Neural cell (in vitro differentiated cells): Measurements from ENCODE around the gene SLC29A2. TPM values are rescaled to one million over a fixed set of nuclear protein-coding genes. Genes with fewer than 3 reads are reported as not detected.

Experiments used
- H2AFZ ChIP-seq: fragments of 200-600, 300-800 bp; sonication (generic), shearing (Covaris generic); 2 replicates; pipeline ENCODE4 v1.6.0; 2014; ENCODE audit warnings: low read depth, mild to moderate bottlenecking, antibody characterized with exemption, low read length, moderate library complexity
- H3F3A ChIP-seq: fragments of 200-600 bp; shearing (Covaris generic); 2 replicates; pipeline ENCODE4 v1.6.1; 2016; ENCODE audit warnings: mild to moderate bottlenecking, moderate library complexity, mixed read lengths, antibody characterized with exemption, low read length; ENCODE audit not compliant: insufficient read depth, poor library complexity, severe bottlenecking
- H3K27ac ChIP-seq: fragments of 200-600, 300-800 bp; sonication (generic), shearing (Covaris generic); 2 replicates; pipeline ENCODE4 v1.5.1; 2014; ENCODE audit warnings: mild to moderate bottlenecking, low read length, moderate library complexity
- H3K27me3 ChIP-seq: fragments of 300-800, 200-600 bp; sonication (generic), shearing (Covaris generic); 2 replicates; pipeline ENCODE4 v1.6.0; 2014; ENCODE audit warnings: mild to moderate bottlenecking, low read depth, low read length, moderate library complexity; ENCODE audit not compliant: insufficient read depth
- H3K36me3 ChIP-seq: fragments of 300-800, 200-600 bp; sonication (generic), shearing (Covaris generic); 2 replicates; pipeline ENCODE4 v1.5.1; 2014; ENCODE audit warnings: mild to moderate bottlenecking, antibody characterized with exemption, low read length, moderate library complexity; ENCODE audit not compliant: insufficient read depth
- H3K4me2 ChIP-seq: fragments of 300-800, 200-600 bp; sonication (generic), shearing (Covaris generic); 2 replicates; pipeline ENCODE4 v1.6.0; 2014; ENCODE audit warnings: mild to moderate bottlenecking, low read length
- H3K4me3 ChIP-seq: fragments of 300-800, 200-600 bp; sonication (generic), shearing (Covaris generic); 2 replicates; pipeline ENCODE4 v1.5.1; 2014; ENCODE audit warnings: mild to moderate bottlenecking, low read length, moderate library complexity
- H3K79me2 ChIP-seq: fragments of 200-600 bp; shearing (Covaris generic); replicated peaks from 2 replicates; pipeline ENCODE4 v1.6.0; 2014; ENCODE audit warnings: mild to moderate bottlenecking, low read length, moderate library complexity; ENCODE audit not compliant: insufficient read depth
- H3K9ac ChIP-seq: fragments of 300-800, 200-600 bp; sonication (generic), shearing (Covaris generic); 2 replicates; pipeline ENCODE4 v1.6.1; 2016; ENCODE audit warnings: mild to moderate bottlenecking, low read length, mixed read lengths
- H3K9me2 ChIP-seq: fragments of 200-600 bp; shearing (Covaris generic); 2 replicates; pipeline ENCODE4 v1.6.1; 2016; ENCODE audit warnings: mild to moderate bottlenecking, low read length, mixed read lengths; ENCODE audit not compliant: insufficient read depth
- H3K9me3 ChIP-seq: fragments of 200-600, 300-800 bp; sonication (generic), shearing (Covaris generic); 2 replicates; pipeline ENCODE4 v1.6.1; 2016; ENCODE audit warnings: mild to moderate bottlenecking, mixed run types, low read length, moderate library complexity, mixed read lengths
- H4K20me1 ChIP-seq: fragments of 200-600 bp; shearing (Covaris generic); 2 replicates; pipeline ENCODE4 v1.6.1; 2016; ENCODE audit warnings: mild to moderate bottlenecking, mixed run types; ENCODE audit not compliant: insufficient read depth
- CTCF ChIP-seq: fragments of 450-650 bp; IDR thresholded peaks from 2 replicates; pipeline ENCODE4 v1.5.1; 2014; ENCODE audit warnings: antibody characterized with exemption, mild to moderate bottlenecking, moderate library complexity; ENCODE audit not compliant: poor library complexity, severe bottlenecking
- EP300 ChIP-seq: fragments of 450-650 bp; conservative IDR thresholded peaks from 2 replicates; pipeline ENCODE4 v1.6.1; 2014; ENCODE audit warnings: antibody characterized with exemption, mild to moderate bottlenecking, moderate library complexity; ENCODE audit not compliant: poor library complexity, severe bottlenecking
- EZH2 ChIP-seq: fragments of 200-600, 300-800 bp; shearing (Covaris generic), sonication (generic); IDR thresholded peaks from 2 replicates; pipeline ENCODE4 v1.6.1; 2014; ENCODE audit warnings: antibody characterized with exemption, low read length, borderline replicate concordance, mild to moderate bottlenecking; ENCODE audit not compliant: insufficient read depth, poor library complexity, severe bottlenecking
- MXI1 ChIP-seq: fragments of 450-650 bp; conservative IDR thresholded peaks from 2 replicates; pipeline ENCODE4 v1.6.1; 2014; ENCODE audit warnings: antibody characterized with exemption, mild to moderate bottlenecking; ENCODE audit not compliant: poor library complexity, severe bottlenecking
- POLR2AphosphoS5 ChIP-seq: IDR thresholded peaks from 2 replicates; pipeline ENCODE4 v1.6.1; 2012
- RAD21 ChIP-seq: fragments of 450-650 bp; conservative IDR thresholded peaks from 2 replicates; pipeline ENCODE4 v1.6.1; 2014; ENCODE audit warnings: antibody characterized with exemption, mild to moderate bottlenecking, moderate library complexity
- REST ChIP-seq: IDR thresholded peaks from 2 replicates; pipeline ENCODE4 v1.6.1; 2012; ENCODE audit warnings: borderline replicate concordance
- SMC3 ChIP-seq: fragments of 450-650 bp; conservative IDR thresholded peaks from 2 replicates; pipeline ENCODE4 v1.6.1; 2014; ENCODE audit warnings: antibody characterized with exemption, mild to moderate bottlenecking, moderate library complexity; ENCODE audit not compliant: poor library complexity
- TAF1 ChIP-seq: IDR thresholded peaks from 2 replicates; pipeline ENCODE4 v1.6.1; 2012; ENCODE audit warnings: low read depth
- polyA plus RNA-seq: library from polyadenylated mRNA; depleted of rRNA; stranded (reverse); fragments of >200 nt; gene quantifications from 2 replicates; pipeline ENCODE4 v1.2.3, GENCODE V29; 2014

Gene SLC29A2
- polyA plus RNA-seq, 1 donor from 2014 or later, result 1.7 TPM

GRCh38 chr11:66361502-66361941, 10.0 kb downstream of the SLC29A2 start:
- H3K4me3 ChIP-seq, result no peak overlapping the region
- TF ChIP-seq SMC3, result no peak
- TF ChIP-seq TAF1, result no peak
- TF ChIP-seq MXI1, result no peak
- TF ChIP-seq EP300, result no peak
- TF ChIP-seq REST, result no peak
- TF ChIP-seq CTCF, result no peak
- no peak for TF ChIP-seq POLR2AphosphoS5
- H3K9me3 ChIP-seq, result no peaks in the 10 kb centered on the region
- no peaks in the 10 kb centered on the region for H4K20me1 ChIP-seq
- no peaks in the 10 kb centered on the region for H3K9me2 ChIP-seq
- no peaks in the 10 kb centered on the region for H3K27me3 ChIP-seq
- no peak overlapping the region for H3K27ac ChIP-seq
- H3K79me2 ChIP-seq, result no peaks in the 10 kb centered on the region
- no peaks in the 10 kb centered on the region for H3K36me3 ChIP-seq
- no peak overlapping the region for H3K4me2 ChIP-seq
- no peak overlapping the region for H3K9ac ChIP-seq
- H3F3A ChIP-seq, result no peaks in the 10 kb centered on the region
- H2AFZ ChIP-seq, result no peak overlapping the region

GRCh38 chr11:66360406-66361073, 11.0 kb downstream of the SLC29A2 start:
- Histone ChIP-seq H2AFZ (no peak overlapping the region), H3K9me2 (no peaks in the 10 kb centered on the region), H3K9ac (no peak overlapping the region), H3K79me2 (no peaks in the 10 kb centered on the region), H4K20me1 (no peaks in the 10 kb centered on the region), H3K27me3 (no peaks in the 10 kb centered on the region), H3K4me2 (no peak overlapping the region), H3K4me3 (no peak overlapping the region), H3K36me3 (no peaks in the 10 kb centered on the region), H3K27ac (no peak overlapping the region), H3K9me3 (no peaks in the 10 kb centered on the region), H3F3A (no peaks in the 10 kb centered on the region)
- TF ChIP-seq EZH2 (no peak), MXI1 (no peak), CTCF (no peak), EP300 (no peak), SMC3 (no peak), POLR2AphosphoS5 (no peak), RAD21 (no peak), TAF1 (no peak), REST (no peak)
